Mucosa of stomach (tissue), 1 donor: Measurements from ENCODE around the gene OIT3.

Experiments
- H3K27me3 ChIP-seq: one replicate; pipeline ENCODE4 v1.7.0; 2013; ENCODE audit warnings: mild to moderate bottlenecking, low read length; ENCODE audit not compliant: control insufficient read depth, insufficient read depth
- H3K36me3 ChIP-seq: one replicate; pipeline ENCODE4 v1.7.0; 2013; ENCODE audit warnings: low read length; ENCODE audit not compliant: control insufficient read depth, insufficient read depth
- H3K4me1 ChIP-seq: one replicate; pipeline ENCODE4 v1.7.0; 2013; ENCODE audit warnings: mild to moderate bottlenecking, low read length; ENCODE audit not compliant: control insufficient read depth, insufficient read depth
- H3K4me3 ChIP-seq: one replicate; pipeline ENCODE4 v1.7.0; 2013; ENCODE audit warnings: low read length
- H3K9ac ChIP-seq: one replicate; pipeline ENCODE4 v1.7.0; 2013; ENCODE audit warnings: mild to moderate bottlenecking, low read length, moderate library complexity
- H3K9me3 ChIP-seq: one replicate; pipeline ENCODE4 v1.7.0; 2013; ENCODE audit warnings: mild to moderate bottlenecking, low read length, moderate library complexity; ENCODE audit not compliant: control insufficient read depth
- donor health status: Pancreatic carcinoma.

Gene OIT3

GRCh38 chr10:72930276-72930675 is 36.7 kb downstream of the OIT3 start:
- no peaks in the 10 kb centered on the region for H3K36me3 ChIP-seq
- no peaks in the 10 kb centered on the region for H3K9me3 ChIP-seq
- H3K27me3 ChIP-seq, result no peaks in the 10 kb centered on the region
- no peak overlapping the region for H3K4me3 ChIP-seq
- no peak overlapping the region for H3K9ac ChIP-seq
- peaks cover 3% of the 10 kb centered on the region for H3K4me1 ChIP-seq

- no peak overlapping the region for H3K4me3 ChIP-seq
- H3K27me3 ChIP-seq, result no peaks in the 10 kb centered on the region
- no peaks in the 10 kb centered on the region for H3K9me3 ChIP-seq
- H3K9ac ChIP-seq, result no peak overlapping the region
- no peaks in the 10 kb centered on the region for H3K4me1 ChIP-seq
- H3K36me3 ChIP-seq, result no peaks in the 10 kb centered on the region
Observed at GRCh38 chr10:72932259-72933015, 38.9 kb downstream of the OIT3 start.

GRCh38 chr10:72935361-72935760 is 41.8 kb downstream of the OIT3 start:
- Histone ChIP-seq H3K36me3 (no peaks in the 10 kb centered on the region), H3K4me1 (no peaks in the 10 kb centered on the region), H3K4me3 (no peak overlapping the region)

GRCh38 chr10:72943498-72944234 is 50.1 kb downstream of the OIT3 start:
- Histone ChIP-seq H3K4me1 (no peaks in the 10 kb centered on the region), H3K9me3 (no peaks in the 10 kb centered on the region), H3K4me3 (no peak overlapping the region), H3K36me3 (no peaks in the 10 kb centered on the region), H3K9ac (no peak overlapping the region), H3K27me3 (no peaks in the 10 kb centered on the region)

More at GRCh38 chr10:72935361-72935760, 41.8 kb downstream of the OIT3 start:
- Histone ChIP-seq H3K9me3 (no peaks in the 10 kb centered on the region), H3K27me3 (no peaks in the 10 kb centered on the region), H3K9ac (no peak overlapping the region)

GRCh38 chr10:72946963-72947362 is 53.4 kb downstream of the OIT3 start:
- H3K9ac ChIP-seq, result no peak overlapping the region
- H3K4me1 ChIP-seq, result no peaks in the 10 kb centered on the region
- no peaks in the 10 kb centered on the region for H3K36me3 ChIP-seq
- no peak overlapping the region for H3K4me3 ChIP-seq
- no peaks in the 10 kb centered on the region for H3K27me3 ChIP-seq
- no peaks in the 10 kb centered on the region for H3K9me3 ChIP-seq

- no peaks in the 10 kb centered on the region for H3K4me1 ChIP-seq
- H3K9ac ChIP-seq, result no peak overlapping the region
- no peaks in the 10 kb centered on the region for H3K36me3 ChIP-seq
- no peaks in the 10 kb centered on the region for H3K27me3 ChIP-seq
- H3K9me3 ChIP-seq, result no peaks in the 10 kb centered on the region
- H3K4me3 ChIP-seq, result no peak overlapping the region
Observed at GRCh38 chr10:72948762-72949161, 55.2 kb downstream of the OIT3 start.

- Histone ChIP-seq H3K36me3 (no peaks in the 10 kb centered on the region), H3K9ac (no peak overlapping the region), H3K27me3 (no peaks in the 10 kb centered on the region), H3K9me3 (no peaks in the 10 kb centered on the region), H3K4me3 (no peak overlapping the region), H3K4me1 (no peaks in the 10 kb centered on the region)
Observed at GRCh38 chr10:72951760-72952159, 58.2 kb downstream of the OIT3 start.

- no peak overlapping the region for H3K4me3 ChIP-seq
- no peaks in the 10 kb centered on the region for H3K27me3 ChIP-seq
- no peaks in the 10 kb centered on the region for H3K4me1 ChIP-seq
- no peak overlapping the region for H3K9ac ChIP-seq
- no peaks in the 10 kb centered on the region for H3K9me3 ChIP-seq
- no peaks in the 10 kb centered on the region for H3K36me3 ChIP-seq
Observed at GRCh38 chr10:72952189-72952588, 58.6 kb downstream of the OIT3 start.

GRCh38 chr10:72952642-72953158 is 59.2 kb downstream of the OIT3 start:
- no peaks in the 10 kb centered on the region for H3K9me3 ChIP-seq
- no peaks in the 10 kb centered on the region for H3K4me1 ChIP-seq
- H3K27me3 ChIP-seq, result no peaks in the 10 kb centered on the region
- H3K4me3 ChIP-seq, result no peak overlapping the region
- H3K36me3 ChIP-seq, result no peaks in the 10 kb centered on the region
- H3K9ac ChIP-seq, result no peak overlapping the region

- no peak overlapping the region for H3K9ac ChIP-seq
- H3K4me1 ChIP-seq, result no peaks in the 10 kb centered on the region
- no peak overlapping the region for H3K4me3 ChIP-seq
Observed at GRCh38 chr10:72953687-72954086, 60.1 kb downstream of the OIT3 start.

GRCh38 chr10:72954230-72954595 is 60.7 kb downstream of the OIT3 start:
- Histone ChIP-seq H3K9me3 (no peaks in the 10 kb centered on the region), H3K4me3 (no peak overlapping the region), H3K9ac (no peak overlapping the region), H3K27me3 (no peaks in the 10 kb centered on the region), H3K36me3 (no peaks in the 10 kb centered on the region), H3K4me1 (no peaks in the 10 kb centered on the region)

More at GRCh38 chr10:72953687-72954086, 60.1 kb downstream of the OIT3 start:
- Histone ChIP-seq H3K9me3 (no peaks in the 10 kb centered on the region), H3K36me3 (no peaks in the 10 kb centered on the region), H3K27me3 (no peaks in the 10 kb centered on the region)
